ENCODE results near the gene KDM4B.

DNA sequence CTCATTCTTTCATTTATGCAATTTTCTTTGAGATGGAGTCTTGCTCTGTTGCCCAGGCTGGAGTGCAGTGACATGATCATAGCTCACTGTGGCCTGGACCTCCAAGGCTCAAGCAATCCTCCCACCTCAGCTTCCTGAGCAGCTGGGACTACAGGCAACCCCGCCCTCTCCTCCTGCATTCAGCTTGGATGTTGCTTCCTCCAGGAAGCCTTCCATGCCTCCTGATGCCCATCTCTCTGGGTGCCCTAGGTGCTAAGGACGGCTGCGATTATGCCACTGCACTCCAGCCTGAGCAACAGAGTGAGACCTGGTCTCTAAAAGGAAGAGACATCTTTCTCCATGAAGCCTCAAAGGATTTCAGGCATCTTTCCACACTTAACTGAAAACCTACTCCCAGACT lies 209.9 kb downstream of the KDM4B start:
- TF ChIP-seq, protein P1, sequence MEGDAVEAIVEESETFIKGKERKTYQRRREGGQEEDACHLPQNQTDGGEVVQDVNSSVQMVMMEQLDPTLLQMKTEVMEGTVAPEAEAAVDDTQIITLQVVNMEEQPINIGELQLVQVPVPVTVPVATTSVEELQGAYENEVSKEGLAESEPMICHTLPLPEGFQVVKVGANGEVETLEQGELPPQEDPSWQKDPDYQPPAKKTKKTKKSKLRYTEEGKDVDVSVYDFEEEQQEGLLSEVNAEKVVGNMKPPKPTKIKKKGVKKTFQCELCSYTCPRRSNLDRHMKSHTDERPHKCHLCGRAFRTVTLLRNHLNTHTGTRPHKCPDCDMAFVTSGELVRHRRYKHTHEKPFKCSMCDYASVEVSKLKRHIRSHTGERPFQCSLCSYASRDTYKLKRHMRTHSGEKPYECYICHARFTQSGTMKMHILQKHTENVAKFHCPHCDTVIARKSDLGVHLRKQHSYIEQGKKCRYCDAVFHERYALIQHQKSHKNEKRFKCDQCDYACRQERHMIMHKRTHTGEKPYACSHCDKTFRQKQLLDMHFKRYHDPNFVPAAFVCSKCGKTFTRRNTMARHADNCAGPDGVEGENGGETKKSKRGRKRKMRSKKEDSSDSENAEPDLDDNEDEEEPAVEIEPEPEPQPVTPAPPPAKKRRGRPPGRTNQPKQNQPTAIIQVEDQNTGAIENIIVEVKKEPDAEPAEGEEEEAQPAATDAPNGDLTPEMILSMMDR (IDR thresholded peaks at IDR 0.05): no peak
- TF ChIP-seq POLR2A (IDR thresholded peaks at IDR 0.05): no peak

Data from uterus (tissue), 2 donors.